Body of pancreas (tissue), 4 donors: ENCODE data around the gene TNFSF15.

Source experiments
- CTCF ChIP-seq, 7 experiments: fragments of 450-650 bp in 4 of 7; fragments of 200-600 bp in 3 of 7; sonication (generic) in 3 of 7; IDR thresholded peaks; one replicate each; pipeline ENCODE4 v1.5.1; 2016 to 2019; ENCODE audit warnings: antibody characterized with exemption in 7 of 7
- POLR2A ChIP-seq, 3 donors: fragments of 450-650 bp; IDR thresholded peaks; one replicate each; pipeline ENCODE4 v1.6.1; 2016; ENCODE audit warnings: antibody characterized with exemption in 3 of 3, mild to moderate bottlenecking in 2 of 3

DNA sequence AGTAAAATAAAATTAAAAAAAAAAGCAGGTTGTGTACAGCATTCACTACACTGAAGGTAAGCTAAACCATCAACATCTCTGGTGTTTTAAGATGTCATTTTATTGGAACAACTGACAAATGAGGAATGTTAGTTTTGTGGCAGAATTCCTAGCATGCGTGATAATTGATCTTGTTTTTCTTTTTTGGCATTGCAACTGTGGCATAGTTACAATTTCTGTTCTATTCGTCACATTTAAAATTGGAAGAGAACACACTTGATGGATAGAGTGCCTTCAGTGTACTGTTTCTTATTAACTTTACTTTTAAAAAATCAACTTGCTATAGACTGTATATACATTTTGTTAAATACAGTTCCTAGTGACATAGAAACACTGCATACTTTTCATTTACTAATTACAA lies 43.6 kb upstream of the TNFSF15 start:
- no peak for TF ChIP-seq CTCF (IDR thresholded peaks at IDR 0.05)
- TF ChIP-seq POLR2A (IDR thresholded peaks at IDR 0.05) = no peak
